Measurements from ENCODE around the gene PAX5.

Gene PAX5

DNA sequence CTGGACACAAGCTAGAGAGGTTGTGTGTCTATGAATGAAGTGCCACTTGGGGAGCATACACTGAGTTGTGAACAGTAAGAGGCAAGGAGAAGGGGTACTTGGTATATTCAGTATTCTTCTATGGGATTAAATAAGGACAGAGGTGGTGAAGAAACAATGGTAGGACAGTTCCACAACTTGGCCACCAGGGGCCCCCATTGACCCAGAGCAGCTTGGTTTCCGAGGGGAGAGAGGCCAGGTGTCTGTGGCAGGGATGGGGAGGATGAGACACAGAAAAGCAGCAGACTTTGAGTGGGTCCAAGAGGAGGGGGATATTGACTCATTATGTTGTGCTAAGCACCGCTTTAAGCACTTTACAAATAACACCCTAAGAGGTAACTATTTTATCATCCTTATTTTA, 240.8 kb downstream of the PAX5 start:
- in situ Hi-C loops (cut with HindIII; ENCODE audit: low sequenced_read_pairs) = no loop called here

DNA sequence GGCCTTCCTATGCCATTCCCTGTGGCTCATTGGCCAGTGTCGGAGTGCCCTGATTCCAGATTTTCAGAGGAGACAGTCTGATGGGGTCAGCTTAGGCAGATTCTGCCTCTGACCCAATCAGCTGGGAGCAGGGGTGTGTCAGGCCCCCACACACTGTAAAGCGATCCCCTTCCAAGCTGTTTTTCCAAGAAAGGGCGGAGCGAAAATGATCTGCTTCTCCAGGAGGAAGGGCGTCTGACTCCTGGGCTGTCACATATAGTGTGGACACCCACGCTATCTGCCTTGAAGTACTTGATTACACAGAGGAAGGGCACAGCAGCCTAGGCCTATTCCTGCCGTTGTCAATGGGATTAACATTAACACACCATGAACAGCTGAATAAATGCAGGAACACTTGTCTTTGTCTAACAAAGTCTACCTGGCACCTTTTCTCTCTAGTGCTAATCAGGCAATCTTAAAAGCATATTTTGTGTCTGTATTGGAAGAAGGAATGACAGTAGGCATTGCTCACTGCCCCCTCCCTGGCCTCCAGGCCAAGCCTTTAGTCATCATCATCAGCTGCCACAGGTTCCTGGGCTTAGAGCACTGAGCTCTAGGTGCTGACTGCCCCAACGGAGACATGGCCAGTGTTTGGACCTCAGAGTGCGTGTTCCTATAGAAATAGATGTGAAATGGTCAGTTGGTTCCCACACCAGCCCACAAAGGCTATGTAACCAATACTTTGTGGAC, 242.7 kb downstream of the PAX5 start:
- in situ Hi-C loops (cut with HindIII; ENCODE audit: low sequenced_read_pairs) = no loop called here

DNA sequence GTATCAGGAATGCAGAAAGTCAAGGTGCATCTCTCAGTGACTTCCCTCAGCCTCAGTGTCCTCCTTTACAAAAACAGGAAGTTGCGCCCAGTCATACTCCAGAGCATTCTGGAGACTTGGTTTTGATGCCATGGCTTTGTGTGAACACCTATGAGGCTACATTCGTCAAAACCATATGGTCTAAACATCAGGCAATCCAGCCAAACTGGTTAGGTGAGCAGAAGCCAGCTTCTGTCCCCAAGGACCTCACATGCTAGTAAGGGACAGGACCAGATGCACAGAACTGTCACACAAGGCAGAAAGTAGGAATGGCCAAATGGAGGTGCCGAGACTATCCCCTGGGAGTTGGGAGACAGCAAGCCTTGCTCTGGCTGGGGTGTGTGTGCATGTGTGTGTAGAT, 244.2 kb downstream of the PAX5 start:
- in situ Hi-C loops (cut with HindIII; ENCODE audit: low sequenced_read_pairs) = no loop called here

DNA sequence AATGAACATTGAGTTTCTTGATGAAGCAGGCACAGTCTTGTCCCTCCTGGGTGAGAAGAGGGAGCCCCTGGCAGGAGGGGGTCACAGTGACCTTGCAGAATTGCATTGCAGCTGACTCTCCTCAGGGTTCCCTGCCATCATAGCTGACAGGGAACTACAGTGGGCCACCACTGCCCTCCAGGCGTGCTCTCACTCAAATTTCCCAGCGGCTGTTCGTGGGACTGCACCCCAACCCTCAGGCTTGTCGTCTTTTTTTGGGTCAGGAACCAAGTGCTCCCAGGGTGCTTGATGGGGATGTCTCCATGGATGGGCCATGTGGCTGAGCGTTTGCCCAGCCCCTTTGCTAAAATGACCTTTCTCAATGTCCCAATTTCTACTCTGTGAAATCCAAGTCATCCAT, 245.5 kb downstream of the PAX5 start:
- in situ Hi-C loops (cut with HindIII; ENCODE audit: low sequenced_read_pairs) = no loop called here

DNA sequence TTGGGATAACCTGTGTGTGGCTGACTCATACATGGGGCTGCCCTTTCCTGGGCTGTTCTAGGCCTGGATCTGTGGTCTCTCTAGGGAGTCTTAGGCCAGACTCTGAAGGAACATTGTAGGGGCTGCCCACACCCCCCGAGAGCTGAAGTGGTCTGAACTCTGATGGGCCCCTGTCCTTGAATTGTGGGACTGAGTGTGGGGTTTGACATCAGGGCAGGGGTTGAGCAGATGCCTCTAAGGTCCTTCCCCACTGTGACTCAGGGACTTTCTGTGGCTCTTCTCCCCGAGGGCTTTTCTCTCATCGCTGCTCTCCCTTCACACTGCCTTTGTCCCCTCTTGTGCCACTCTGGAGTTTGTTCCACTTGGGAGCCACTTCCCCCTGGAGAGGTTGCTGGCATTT, 246.4 kb downstream of the PAX5 start:
- in situ Hi-C loops (cut with HindIII; ENCODE audit: low sequenced_read_pairs) = no loop called here

Data from endothelial cell of hepatic sinusoid (primary cell).